Activated CD4-positive, alpha-beta memory T cell treated with anti-CD3 and anti-CD28 coated beads for 36 hours (primary cell): ENCODE results near the gene EN2. TPM values are rescaled to one million over a fixed set of nuclear protein-coding genes. Genes with fewer than 3 reads are reported as not detected.
"Not testable (repeated sequence)": the region's sequence is repeated elsewhere in the genome, so short reads cannot be mapped to it uniquely, and the experiment has no call there.

Experiments used
- CTCF ChIA-PET: fragments of 350-600 bp; sonication (Branson Sonifier 250); formaldehyde crosslinking; loops from one replicate; lab custom pipeline; 2021; ENCODE audit warnings: antibody characterized with exemption, inconsistent platforms; lab: Charles Lee
- POLR2A ChIA-PET: fragments of 350-600 bp; sonication (Branson Sonifier 250); formaldehyde crosslinking; loops from one replicate; lab custom pipeline; 2021; ENCODE audit warnings: antibody characterized with exemption; lab: Charles Lee
- DNase-seq: peaks from one replicate; pipeline ENCODE4 v3.0.0-alpha.2; 2020
- H3K27ac Mint-ChIP-seq: one replicate; pipeline ENCODE4 v1.8.0; 2021; ENCODE audit warnings: mixed read lengths
- H3K27me3 Mint-ChIP-seq: one replicate; pipeline ENCODE4 v1.8.0; 2021; ENCODE audit warnings: mixed read lengths
- H3K36me3 Mint-ChIP-seq: one replicate; pipeline ENCODE4 v1.8.0; 2021; ENCODE audit warnings: mixed read lengths
- H3K4me1 Mint-ChIP-seq: one replicate; pipeline ENCODE4 v1.8.0; 2021; ENCODE audit warnings: low read depth, mixed read lengths
- H3K4me3 Mint-ChIP-seq: one replicate; pipeline ENCODE4 v1.8.0; 2021; ENCODE audit warnings: mild to moderate bottlenecking, mixed read lengths
- H3K9me3 Mint-ChIP-seq: one replicate; pipeline ENCODE4 v1.8.0; 2021; ENCODE audit warnings: mixed read lengths
- intact Hi-C: fragments of 100-400 bp; cut with micrococcal nuclease; formaldehyde crosslinking; loops from one replicate; pipeline ENCODE4 v1.15.1; 2023
- total RNA-seq, 2 experiments: library from RNA; stranded (reverse); gene quantifications; one replicate each; pipeline ENCODE4 v1.2.3, GENCODE V29; 2021

Gene EN2
- total RNA-seq, 2 experiments from 2014 or later, result not detected

- Mint-ChIP-seq H3K4me3 (no peak overlapping the region), H3K27ac (no peak overlapping the region), H3K27me3 (peaks cover 20% of the 10 kb centered on the region), H3K4me1 (no peaks in the 10 kb centered on the region), H3K36me3 (no peaks in the 10 kb centered on the region), H3K9me3 (no peaks in the 10 kb centered on the region)
- ChIA-PET POLR2A (no interaction called here), CTCF (no interaction called here)
- no peak for DNase-seq
- intact Hi-C loops, result no loop called here
Measured at GRCh38 chr7:155428171-155428834, 29.6 kb upstream of the EN2 start.

GRCh38 chr7:155429651-155430050, 28.3 kb upstream of the EN2 start:
- Mint-ChIP-seq H3K4me3 (no peak overlapping the region), H3K27me3 (peaks cover 21% of the 10 kb centered on the region), H3K36me3 (no peaks in the 10 kb centered on the region), H3K27ac (no peak overlapping the region), H3K4me1 (no peaks in the 10 kb centered on the region), H3K9me3 (no peaks in the 10 kb centered on the region)
- CTCF ChIA-PET, result no interaction called here
- POLR2A ChIA-PET, result no interaction called here
- no peak for DNase-seq
- intact Hi-C loops, result no loop called here

GRCh38 chr7:155430606-155431005, 27.3 kb upstream of the EN2 start:
- Mint-ChIP-seq H3K27ac (no peak overlapping the region), H3K27me3 (peaks cover 20% of the 10 kb centered on the region), H3K4me3 (no peak overlapping the region), H3K9me3 (no peaks in the 10 kb centered on the region), H3K36me3 (no peaks in the 10 kb centered on the region), H3K4me1 (no peaks in the 10 kb centered on the region)
- ChIA-PET POLR2A (no interaction called here), CTCF (no interaction called here)
- intact Hi-C loops, result no loop called here
- DNase-seq, result no peak

- H3K27ac Mint-ChIP-seq, result no peak overlapping the region
Measured at GRCh38 chr7:155431231-155431630, 26.7 kb upstream of the EN2 start.

GRCh38 chr7:155431711-155432110, 26.2 kb upstream of the EN2 start:
- no peak for DNase-seq
- Mint-ChIP-seq H3K36me3 (no peaks in the 10 kb centered on the region), H3K27me3 (peaks cover 25% of the 10 kb centered on the region), H3K9me3 (no peaks in the 10 kb centered on the region), H3K4me1 (no peaks in the 10 kb centered on the region), H3K27ac (no peak overlapping the region), H3K4me3 (no peak overlapping the region)
- ChIA-PET POLR2A (no interaction called here), CTCF (no interaction called here)
- intact Hi-C loops, result no loop called here

More at GRCh38 chr7:155431231-155431630, 26.7 kb upstream of the EN2 start:
- Mint-ChIP-seq H3K4me3 (no peak overlapping the region), H3K27me3 (peaks cover 20% of the 10 kb centered on the region), H3K9me3 (no peaks in the 10 kb centered on the region), H3K36me3 (no peaks in the 10 kb centered on the region), H3K4me1 (no peaks in the 10 kb centered on the region)
- DNase-seq, result no peak
- ChIA-PET POLR2A (no interaction called here), CTCF (no interaction called here)
- intact Hi-C loops, result no loop called here

GRCh38 chr7:155435110-155435509, 22.8 kb upstream of the EN2 start:
- intact Hi-C loops, result no loop called here
- DNase-seq, result no peak
- Mint-ChIP-seq H3K36me3 (no peaks in the 10 kb centered on the region), H3K4me3 (no peak overlapping the region), H3K4me1 (no peaks in the 10 kb centered on the region), H3K27me3 (peaks cover 33% of the 10 kb centered on the region), H3K9me3 (no peaks in the 10 kb centered on the region), H3K27ac (no peak overlapping the region)
- ChIA-PET CTCF (no interaction called here), POLR2A (no interaction called here)

- no peaks in the 10 kb centered on the region for H3K36me3 Mint-ChIP-seq
- DNase-seq, result no peak
- intact Hi-C loops, result no loop called here
- H3K27ac Mint-ChIP-seq, result no peak overlapping the region
- POLR2A ChIA-PET, result no interaction called here
- no peaks in the 10 kb centered on the region for H3K4me1 Mint-ChIP-seq
- CTCF ChIA-PET, result no interaction called here
- no peak overlapping the region for H3K4me3 Mint-ChIP-seq
- peaks cover 39% of the 10 kb centered on the region for H3K27me3 Mint-ChIP-seq
- H3K9me3 Mint-ChIP-seq, result no peaks in the 10 kb centered on the region
Measured at GRCh38 chr7:155437836-155438235, 20.1 kb upstream of the EN2 start.

- ChIA-PET POLR2A (no interaction called here), CTCF (no interaction called here)
- Mint-ChIP-seq H3K27me3 (peaks cover 41% of the 10 kb centered on the region), H3K4me1 (no peaks in the 10 kb centered on the region), H3K27ac (no peak overlapping the region), H3K4me3 (no peak overlapping the region), H3K9me3 (no peaks in the 10 kb centered on the region), H3K36me3 (no peaks in the 10 kb centered on the region)
- intact Hi-C loops, result no loop called here
- no peak for DNase-seq
Measured at GRCh38 chr7:155438777-155439176, 19.2 kb upstream of the EN2 start.

- Mint-ChIP-seq H3K27me3 (peaks cover 40% of the 10 kb centered on the region), H3K9me3 (no peaks in the 10 kb centered on the region)
Measured at GRCh38 chr7:155439311-155440017, 18.5 kb upstream of the EN2 start.

GRCh38 chr7:155440018-155440410, 17.9 kb upstream of the EN2 start:
- H3K36me3 Mint-ChIP-seq, result no peaks in the 10 kb centered on the region
- no peak overlapping the region for H3K4me3 Mint-ChIP-seq
- DNase-seq, result no peak
- CTCF ChIA-PET, result no interaction called here
- H3K4me1 Mint-ChIP-seq, result no peaks in the 10 kb centered on the region
- intact Hi-C loops, result no loop called here
- no peak overlapping the region for H3K27ac Mint-ChIP-seq
- no peaks in the 10 kb centered on the region for H3K9me3 Mint-ChIP-seq
- peaks cover 43% of the 10 kb centered on the region for H3K27me3 Mint-ChIP-seq
- POLR2A ChIA-PET, result no interaction called here

More at GRCh38 chr7:155439311-155440017, 18.5 kb upstream of the EN2 start:
- POLR2A ChIA-PET, result no interaction called here
- H3K36me3 Mint-ChIP-seq, result no peaks in the 10 kb centered on the region
- intact Hi-C loops, result no loop called here
- no peak for DNase-seq
- CTCF ChIA-PET, result no interaction called here
- H3K4me3 Mint-ChIP-seq, result no peak overlapping the region
- no peaks in the 10 kb centered on the region for H3K4me1 Mint-ChIP-seq
- no peak overlapping the region for H3K27ac Mint-ChIP-seq

- H3K27me3 Mint-ChIP-seq, result peaks cover 42% of the 10 kb centered on the region
- H3K9me3 Mint-ChIP-seq, result no peaks in the 10 kb centered on the region
- POLR2A ChIA-PET, result no interaction called here
- CTCF ChIA-PET, result no interaction called here
- H3K4me3 Mint-ChIP-seq, result no peak overlapping the region
- intact Hi-C loops, result no loop called here
- no peaks in the 10 kb centered on the region for H3K36me3 Mint-ChIP-seq
- no peaks in the 10 kb centered on the region for H3K4me1 Mint-ChIP-seq
- no peak overlapping the region for H3K27ac Mint-ChIP-seq
- no peak for DNase-seq
Measured at GRCh38 chr7:155441856-155442255, 16.1 kb upstream of the EN2 start.

GRCh38 chr7:155444746-155445145, 13.2 kb upstream of the EN2 start:
- Mint-ChIP-seq H3K27ac (no peak overlapping the region), H3K9me3 (no peaks in the 10 kb centered on the region), H3K4me1 (no peaks in the 10 kb centered on the region), H3K27me3 (peaks cover 45% of the 10 kb centered on the region), H3K36me3 (no peaks in the 10 kb centered on the region), H3K4me3 (no peak overlapping the region)
- intact Hi-C loops, result no loop called here
- no peak for DNase-seq
- POLR2A ChIA-PET, result no interaction called here
- CTCF ChIA-PET, result no interaction called here

- H3K36me3 Mint-ChIP-seq, H3K4me3 Mint-ChIP-seq, H3K4me1 Mint-ChIP-seq, intact Hi-C loops, H3K9me3 Mint-ChIP-seq, DNase-seq, POLR2A ChIA-PET, H3K27ac Mint-ChIP-seq: not testable (repeated sequence)
- CTCF ChIA-PET, result interaction anchor here (1.2 kb wide), 1 partner anchor 532 kb away, joined by 3 read pairs; no protein-coding TSS in a partner anchor
- peaks cover 46% of the 10 kb centered on the region for H3K27me3 Mint-ChIP-seq
Measured at GRCh38 chr7:155445606-155446005, 12.3 kb upstream of the EN2 start.
